SK-N-SH (cell line): ENCODE data around the gene GRAP. TPM values are rescaled to one million over a fixed set of nuclear protein-coding genes. Genes with fewer than 3 reads are reported as not detected.
"Not testable (repeated sequence)": the region's sequence is repeated elsewhere in the genome, so short reads cannot be mapped to it uniquely, and the experiment has no call there.

Experiments used
- CTCF ChIA-PET: fragments of 300-600, 350-600 bp; formaldehyde crosslinking; extraction: SDS; loops from one replicate; lab custom pipeline; 2021; lab: Yijun Ruan, JAX
- POLR2A ChIA-PET: fragments of 350-600 bp; sonication (Branson Sonifier 250); formaldehyde crosslinking; extraction: SDS; loops from one replicate; lab custom pipeline; 2020; ENCODE audit warnings: antibody characterized with exemption, inconsistent platforms; lab: Yijun Ruan, JAX
- DNase-seq: peaks from one replicate; pipeline ENCODE4 v3.0.0; 2012
- H2AFZ ChIP-seq: fragments of 200-600 bp; sonication (generic); 2 replicates; pipeline ENCODE4 v1.8.1; 2016; ENCODE audit warnings: antibody characterized with exemption, mild to moderate bottlenecking, low read depth
- H3F3A ChIP-seq: fragments of 200-600 bp; sonication (generic); replicated peaks from 2 replicates; pipeline ENCODE3; 2016; ENCODE audit warnings: antibody characterized with exemption, mild to moderate bottlenecking; ENCODE audit not compliant: insufficient read depth
- H3K27ac ChIP-seq, 2 experiments: fragments of 200-500 bp in 1 of 2; fragments of 200-600 bp in 1 of 2; sonication (Bioruptor generic) in 1 of 2; sonication (generic), shearing (Covaris generic) in 1 of 2; 2 replicates each; pipeline versions ENCODE4 v1.5.1 to v1.6.1; 2014 to 2016; ENCODE audit warnings: low read depth in 2 of 2, inconsistent platforms in 1 of 2, low read length in 1 of 2, mild to moderate bottlenecking in 1 of 2, mixed read lengths in 1 of 2
- H3K27me3 ChIP-seq: fragments of 200-600 bp; sonication (generic), shearing (Covaris generic); 2 replicates; pipeline ENCODE4 v1.6.1; 2016; ENCODE audit warnings: mixed run types; ENCODE audit not compliant: insufficient read depth
- H3K36me3 ChIP-seq, 2 experiments: fragments of 200-500 bp in 1 of 2; fragments of 200-600 bp in 1 of 2; sonication (Bioruptor generic) in 1 of 2; sonication (generic) in 1 of 2; replicated peaks in 1 of 2; 2 replicates each; pipeline versions ENCODE3 to v1.5.1; 2014 to 2016; ENCODE audit warnings: low read length in 1 of 2, mild to moderate bottlenecking in 1 of 2; ENCODE audit not compliant: insufficient read depth in 2 of 2, control insufficient read depth in 1 of 2
- H3K4me1 ChIP-seq, 2 experiments: fragments of 200-500 bp in 1 of 2; fragments of 200-600 bp in 1 of 2; sonication (Bioruptor generic) in 1 of 2; sonication (generic), shearing (Covaris generic) in 1 of 2; 2 replicates each; pipeline versions ENCODE4 v1.5.1 to v1.6.1; 2014 to 2016; ENCODE audit warnings: low read depth in 1 of 2, low read length in 1 of 2, mixed run types in 1 of 2; ENCODE audit not compliant: insufficient read depth in 2 of 2, control insufficient read depth in 1 of 2
- H3K4me2 ChIP-seq: fragments of 200-600 bp; sonication (generic), shearing (Covaris generic); 2 replicates; pipeline ENCODE4 v1.6.1; 2017; ENCODE audit warnings: mixed run types
- H3K4me3 ChIP-seq, 2 experiments: fragments of 200-500 bp in 1 of 2; fragments of 200-600 bp in 1 of 2; sonication (Bioruptor generic) in 1 of 2; sonication (generic), shearing (Covaris generic) in 1 of 2; 2 replicates each; pipeline versions ENCODE4 v1.5.1 to v1.8.1; 2014 to 2016; ENCODE audit warnings: low read depth in 2 of 2, inconsistent platforms in 1 of 2, low read length in 1 of 2, mild to moderate bottlenecking in 1 of 2, mixed read lengths in 1 of 2, moderate library complexity in 1 of 2
- H3K79me2 ChIP-seq: fragments of 200-600 bp; sonication (generic); 2 replicates; pipeline ENCODE4 v1.8.1; 2017; ENCODE audit warnings: mild to moderate bottlenecking; ENCODE audit not compliant: insufficient read depth
- H3K9ac ChIP-seq: fragments of 200-600 bp; sonication (generic); 2 replicates; pipeline ENCODE4 v1.6.1; 2017; ENCODE audit warnings: mixed run types
- H3K9me2 ChIP-seq: fragments of 200-600 bp; sonication (generic); 2 replicates; pipeline ENCODE4 v1.6.1; 2017; ENCODE audit warnings: mixed run types
- H3K9me3 ChIP-seq: fragments of 200-600 bp; sonication (generic); 2 replicates; pipeline ENCODE4 v1.6.1; 2017; ENCODE audit warnings: mixed run types, mild to moderate bottlenecking, moderate library complexity
- H4K20me1 ChIP-seq: fragments of 200-600 bp; sonication (generic); 2 replicates; pipeline ENCODE4 v1.6.1; 2017; ENCODE audit warnings: mild to moderate bottlenecking, mixed run types; ENCODE audit not compliant: insufficient read depth
- WGBS: methylation state at CpG from one replicate; pipeline ENCODE4 v1.1.6; 2017; ENCODE audit warnings: low lambda C conversion rate; 5-methylcytosine and 5-hydroxymethylcytosine counted together
- polyA plus RNA-seq, 3 experiments: library from polyadenylated mRNA; depleted of rRNA; stranded (reverse); fragments of >200 nt; gene quantifications; 2 replicates each; pipeline ENCODE4 v1.2.3, GENCODE V29; 2012

GRAP gene
- polyA plus RNA-seq, 1 of the 3 experiments (the other 2 are of a cell fraction), result 0.02 TPM

- no CpG with 5 or more reads among the region's 14 CpGs for WGBS
- H3K79me2 ChIP-seq, H3K4me3 ChIP-seq, H3F3A ChIP-seq, H3K9ac ChIP-seq, H3K27me3 ChIP-seq, DNase-seq, H3K4me2 ChIP-seq, H3K9me3 ChIP-seq, H4K20me1 ChIP-seq, H3K4me1 ChIP-seq, H3K9me2 ChIP-seq, H2AFZ ChIP-seq, CTCF ChIA-PET, POLR2A ChIA-PET, H3K27ac ChIP-seq, H3K36me3 ChIP-seq: not testable (repeated sequence)
Measured at GRCh38 chr17:19042369-19042768, 4.4 kb downstream of the GRAP start.

- H3K4me3 ChIP-seq, H3K36me3 ChIP-seq, H3K79me2 ChIP-seq, DNase-seq, H3K9me2 ChIP-seq, POLR2A ChIA-PET, H3K9me3 ChIP-seq, H3K27me3 ChIP-seq, H3K4me2 ChIP-seq, CTCF ChIA-PET, H3F3A ChIP-seq, H3K9ac ChIP-seq, H3K27ac ChIP-seq, H2AFZ ChIP-seq, H4K20me1 ChIP-seq, H3K4me1 ChIP-seq: not testable (repeated sequence)
- WGBS, result 83% methylated on average over 2 of the region's 10 CpGs
Measured at GRCh38 chr17:19041871-19042270, 4.9 kb downstream of the GRAP start.

- H3K4me3 ChIP-seq, H3K4me2 ChIP-seq, H3K36me3 ChIP-seq, H3K4me1 ChIP-seq, H2AFZ ChIP-seq, H3K9ac ChIP-seq, H3K9me3 ChIP-seq, H3K79me2 ChIP-seq, POLR2A ChIA-PET, H3K27ac ChIP-seq, DNase-seq, H3F3A ChIP-seq, H3K27me3 ChIP-seq, H4K20me1 ChIP-seq, H3K9me2 ChIP-seq, CTCF ChIA-PET: not testable (repeated sequence)
- WGBS, result no CpG with 5 or more reads among the region's 9 CpGs
Measured at GRCh38 chr17:19040350-19040749, 6.4 kb downstream of the GRAP start.

GRCh38 chr17:19038730-19039129 is 8.0 kb downstream of the GRAP start:
- H3K4me1 ChIP-seq, DNase-seq, H3K9me2 ChIP-seq, H3F3A ChIP-seq, H3K36me3 ChIP-seq, H3K9me3 ChIP-seq, H3K79me2 ChIP-seq, H3K4me3 ChIP-seq, CTCF ChIA-PET, H3K27ac ChIP-seq, H3K27me3 ChIP-seq, H3K4me2 ChIP-seq, H2AFZ ChIP-seq, POLR2A ChIA-PET, H4K20me1 ChIP-seq, H3K9ac ChIP-seq: not testable (repeated sequence)
- no CpG with 5 or more reads among the region's 12 CpGs for WGBS

- H2AFZ ChIP-seq, CTCF ChIA-PET, H3K27me3 ChIP-seq, H3K9me3 ChIP-seq, POLR2A ChIA-PET, H3K4me2 ChIP-seq, DNase-seq, H3K9ac ChIP-seq, H3K79me2 ChIP-seq, H3K4me1 ChIP-seq, H3K4me3 ChIP-seq, H3K9me2 ChIP-seq, H3F3A ChIP-seq, H3K36me3 ChIP-seq, H3K27ac ChIP-seq, H4K20me1 ChIP-seq: not testable (repeated sequence)
- WGBS, result no CpG with 5 or more reads among the region's 17 CpGs
Measured at GRCh38 chr17:19038007-19038406, 8.8 kb downstream of the GRAP start.

- H3F3A ChIP-seq, H3K36me3 ChIP-seq, H2AFZ ChIP-seq, POLR2A ChIA-PET, H3K9me2 ChIP-seq, H3K4me1 ChIP-seq, H3K9ac ChIP-seq, H3K4me3 ChIP-seq, H3K79me2 ChIP-seq, H4K20me1 ChIP-seq, H3K9me3 ChIP-seq, H3K4me2 ChIP-seq, CTCF ChIA-PET, H3K27ac ChIP-seq, H3K27me3 ChIP-seq, DNase-seq: not testable (repeated sequence)
- WGBS, result 0% methylated on average over 1 of the region's 6 CpGs
Measured at GRCh38 chr17:19037547-19037946, 9.2 kb downstream of the GRAP start.

GRCh38 chr17:19036186-19036585 is 10.6 kb downstream of the GRAP start:
- H3K4me1 ChIP-seq, H3K27me3 ChIP-seq, H3K27ac ChIP-seq, CTCF ChIA-PET, H3K4me2 ChIP-seq, H3F3A ChIP-seq, DNase-seq, H3K9ac ChIP-seq, POLR2A ChIA-PET, H3K9me3 ChIP-seq, H4K20me1 ChIP-seq, H3K9me2 ChIP-seq, H2AFZ ChIP-seq, H3K36me3 ChIP-seq, H3K4me3 ChIP-seq, H3K79me2 ChIP-seq: not testable (repeated sequence)
- no CpG with 5 or more reads among the region's 6 CpGs for WGBS
